Common myeloid progenitor, CD34-positive (primary cell): Measurements from ENCODE around the gene CARD14.

Source experiments
- CTCF ChIA-PET: fragments of 350-600 bp; sonication (Branson Sonifier 250); formaldehyde crosslinking; loops from one replicate; lab custom pipeline; 2021; ENCODE audit warnings: antibody characterized with exemption; lab: Charles Lee
- POLR2A ChIA-PET: fragments of 350-600 bp; sonication (Branson Sonifier 250); formaldehyde crosslinking; loops from one replicate; lab custom pipeline; 2021; ENCODE audit warnings: antibody characterized with exemption; lab: Charles Lee
- DNase-seq, 3 donors: peaks; one replicate each; pipeline versions ENCODE4 v3.0.0 to v3.0.0-alpha.2; 2013
- H3K27ac ChIP-seq, 2 experiments: 1 replicate in 1 of 2; 2 replicates in 1 of 2; pipeline ENCODE4 v1.7.0; 2013; ENCODE audit warnings: inconsistent platforms in 2 of 2, low read length in 2 of 2, mild to moderate bottlenecking in 2 of 2, low read depth in 1 of 2, moderate library complexity in 1 of 2; ENCODE audit not compliant: severe bottlenecking in 2 of 2, insufficient read depth in 1 of 2, poor library complexity in 1 of 2
- H3K27me3 ChIP-seq, 5 experiments: replicated peaks in 2 of 5; 1 replicate in 3 of 5; 2 replicates in 2 of 5; pipeline versions ENCODE4 v1.6.1 to v1.7.0; 2013; ENCODE audit warnings: low read length in 4 of 5, mild to moderate bottlenecking in 2 of 5, moderate library complexity in 2 of 5, inconsistent platforms in 1 of 5; ENCODE audit not compliant: insufficient read depth in 5 of 5, control insufficient read depth in 4 of 5
- H3K36me3 ChIP-seq, 4 experiments: 1 replicate in 2 of 4; 2 replicates in 2 of 4; pipeline versions ENCODE4 v1.6.1 to v1.7.0; 2013; ENCODE audit warnings: low read length in 3 of 4, control low read depth in 1 of 4, mild to moderate bottlenecking in 1 of 4; ENCODE audit not compliant: control insufficient read depth in 4 of 4, insufficient read depth in 4 of 4
- H3K4me1 ChIP-seq, 4 experiments: 1 replicate in 3 of 4; 2 replicates in 1 of 4; pipeline versions ENCODE4 v1.6.1 to v1.7.1; 2013; ENCODE audit warnings: low read length in 3 of 4, mild to moderate bottlenecking in 3 of 4, control low read depth in 1 of 4, inconsistent platforms in 1 of 4, moderate library complexity in 1 of 4; ENCODE audit not compliant: control insufficient read depth in 4 of 4, insufficient read depth in 4 of 4; ENCODE audit errors: control extremely low read depth in 1 of 4
- H3K4me3 ChIP-seq, 7 experiments: 1 replicate in 4 of 7; 2 replicates in 3 of 7; pipeline versions ENCODE4 v1.5.1 to v1.7.0; 2013; ENCODE audit warnings: mild to moderate bottlenecking in 7 of 7, low read length in 6 of 7, moderate library complexity in 6 of 7, inconsistent platforms in 2 of 7, low read depth in 2 of 7, control low read depth in 1 of 7; ENCODE audit not compliant: insufficient read depth in 4 of 7, control insufficient read depth in 1 of 7; ENCODE audit errors: extremely low read depth in 1 of 7
- H3K9me3 ChIP-seq, 5 experiments: 1 replicate in 4 of 5; 2 replicates in 1 of 5; pipeline versions ENCODE4 v1.6.1 to v1.7.1; 2013; ENCODE audit warnings: low read length in 4 of 5, mild to moderate bottlenecking in 2 of 5, inconsistent platforms in 1 of 5, low read depth in 1 of 5, moderate library complexity in 1 of 5; ENCODE audit not compliant: control insufficient read depth in 4 of 5, insufficient read depth in 2 of 5; ENCODE audit errors: control extremely low read depth in 1 of 5
- WGBS: methylation state at CpG from one replicate; pipeline ENCODE4 v1.1.5; 2013; ENCODE audit not compliant: insufficient coverage; 5-methylcytosine and 5-hydroxymethylcytosine counted together

CARD14 gene

DNA sequence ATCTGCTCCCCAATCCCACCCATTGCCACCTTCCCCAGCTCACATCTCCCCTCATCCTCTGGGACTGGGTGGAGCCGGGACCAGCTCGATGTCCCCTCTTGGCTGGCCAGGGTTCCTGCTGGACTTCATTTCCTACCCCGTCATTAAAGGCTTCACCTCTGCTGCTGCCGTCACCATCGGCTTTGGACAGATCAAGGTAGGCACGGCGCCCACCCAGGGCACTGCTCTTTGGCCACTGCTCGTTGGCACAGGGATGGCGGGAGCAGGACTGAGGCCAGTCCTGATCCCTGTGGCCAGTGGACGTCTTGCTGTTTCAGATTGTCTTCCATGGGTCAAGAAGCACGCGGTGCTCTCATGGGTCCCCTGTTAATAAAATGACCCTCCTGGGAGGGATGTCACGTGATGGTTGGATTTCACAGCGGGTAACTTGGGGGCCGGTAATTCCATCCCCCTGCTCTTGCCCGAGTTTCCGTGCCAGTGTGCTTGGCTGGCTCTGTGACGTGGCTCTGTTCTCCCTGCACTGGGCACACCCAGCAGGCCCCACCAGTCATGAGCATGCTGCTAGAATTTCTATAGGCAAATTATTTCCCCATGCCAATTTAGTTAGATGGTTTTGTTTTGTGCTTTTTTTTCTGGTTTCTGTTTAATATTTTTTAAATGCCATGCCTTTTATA lies 53.4 kb downstream of the CARD14 start:
- 96% methylated on average over 18 of the region's 18 CpGs for WGBS
- ChIA-PET CTCF (no interaction called here), POLR2A (no interaction called here)
- H3K36me3 ChIP-seq: no peaks in the 10 kb centered on the region
- H3K4me3 ChIP-seq: no peak overlapping the region
- no peak for DNase-seq
- peaks cover 0 to 1% (median 0%) of the 10 kb centered on the region in 5 experiments for H3K9me3 ChIP-seq
- peaks cover 0 to 25% (median 20%) of the 10 kb centered on the region in 4 experiments for H3K4me1 ChIP-seq
- peaks cover 0 to 77% (median 7%) of the 10 kb centered on the region in 5 experiments for H3K27me3 ChIP-seq
- H3K27ac ChIP-seq: no peak overlapping the region

DNA sequence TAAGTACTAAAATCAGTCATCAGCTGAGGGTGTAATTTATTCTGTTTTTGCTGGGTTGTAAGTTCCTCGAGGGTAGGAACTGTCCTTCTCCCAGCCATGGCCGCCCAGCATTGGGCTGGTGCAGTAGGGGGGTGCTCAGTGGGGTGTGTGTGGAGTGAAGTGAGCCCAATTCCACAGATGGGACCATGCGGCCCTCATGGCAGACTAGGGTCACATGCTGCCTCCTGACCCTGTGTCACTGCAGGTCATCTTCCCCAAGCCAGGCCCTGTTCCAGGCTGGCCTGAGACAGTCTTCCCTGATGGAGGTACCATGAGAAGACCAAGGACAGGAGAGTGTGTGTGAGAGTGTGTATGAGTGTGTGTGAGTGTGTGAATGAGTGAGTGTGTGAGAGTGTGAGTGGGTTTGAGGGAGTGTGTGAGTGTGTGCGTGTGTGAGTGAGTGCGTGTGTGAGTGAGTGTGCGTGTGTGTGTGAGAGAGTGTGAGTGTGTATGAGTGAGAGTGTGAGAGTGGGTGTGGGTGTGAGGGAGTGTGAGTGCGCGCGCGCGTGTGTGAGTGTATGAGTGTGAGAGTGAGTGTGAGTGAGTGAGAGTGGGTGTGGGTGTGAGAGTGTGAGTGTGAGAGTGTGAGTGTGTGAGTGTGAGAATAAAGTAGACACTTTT lies 54.1 kb downstream of the CARD14 start:
- no peak for DNase-seq
- Histone ChIP-seq H3K4me1 (peaks cover 0 to 18% (median 13%) of the 10 kb centered on the region in 4 experiments), H3K27ac (no peak overlapping the region), H3K36me3 (no peaks in the 10 kb centered on the region), H3K9me3 (peaks cover 0 to 1% (median 0%) of the 10 kb centered on the region in 5 experiments), H3K27me3 (peaks cover 0 to 81% (median 7%) of the 10 kb centered on the region in 5 experiments), H3K4me3 (no peak overlapping the region)
- over 99% methylated on average over 11 of the region's 11 CpGs for WGBS
- ChIA-PET POLR2A (no interaction called here), CTCF (no interaction called here)

DNA sequence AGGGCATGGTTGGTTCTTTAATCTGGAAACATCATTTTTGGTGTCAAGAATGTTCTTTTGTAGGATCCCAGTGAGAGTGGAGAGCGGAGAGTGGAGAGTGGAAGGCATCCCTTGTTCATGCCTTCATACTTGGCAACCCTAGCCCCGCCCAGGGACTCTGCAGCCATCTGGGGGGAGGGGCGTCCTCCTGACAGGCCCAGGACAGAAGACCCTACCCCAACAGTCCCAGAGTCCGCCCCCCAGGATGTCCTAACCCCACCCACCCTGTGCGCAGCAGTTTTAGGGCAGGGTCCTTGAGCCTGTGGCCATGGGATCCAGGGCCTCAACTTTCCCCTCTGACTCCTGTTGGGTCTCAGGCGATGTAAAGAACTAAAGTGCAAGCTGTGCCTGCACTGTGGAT lies 54.9 kb downstream of the CARD14 start:
- peaks cover 0 to 82% (median 7%) of the 10 kb centered on the region in 5 experiments for H3K27me3 ChIP-seq
- H3K36me3 ChIP-seq: no peaks in the 10 kb centered on the region
- ChIA-PET CTCF (interaction anchor here (3.3 kb wide), 1 partner anchor 28 kb away, joined by 9 read pairs; no protein-coding TSS in a partner anchor), POLR2A (no interaction called here)
- 100% methylated on average over 2 of the region's 6 CpGs for WGBS
- H3K4me1 ChIP-seq: peaks cover 0 to 11% (median 6%) of the 10 kb centered on the region in 4 experiments
- DNase-seq: no peak
- peaks cover 0 to 1% (median 0%) of the 10 kb centered on the region in 5 experiments for H3K9me3 ChIP-seq
- H3K27ac ChIP-seq: no peak overlapping the region
- no peak overlapping the region for H3K4me3 ChIP-seq

DNA sequence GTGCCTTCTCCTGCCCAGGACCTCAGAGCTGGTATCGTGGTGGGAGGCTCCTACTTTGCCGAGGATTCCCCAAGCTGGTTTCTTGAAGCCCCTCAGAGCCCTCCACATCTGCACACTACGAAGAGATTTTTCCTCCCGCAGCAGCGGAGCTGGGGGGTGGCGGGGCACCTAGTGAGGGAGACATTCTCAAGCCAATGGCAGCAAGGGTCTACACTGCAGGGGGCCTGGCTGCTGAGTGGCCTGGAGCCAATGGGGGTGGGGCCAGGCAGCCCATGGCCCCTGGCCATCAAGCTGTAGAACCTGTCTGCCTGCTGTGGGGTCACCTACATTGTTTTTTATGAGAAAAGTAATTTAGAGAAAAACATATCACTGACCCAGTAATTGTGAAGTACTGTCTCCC lies 55.4 kb downstream of the CARD14 start:
- WGBS: 95% methylated on average over 4 of the region's 6 CpGs
- Histone ChIP-seq H3K4me3 (no peak overlapping the region), H3K27me3 (peaks cover 0 to 79% (median 7%) of the 10 kb centered on the region in 5 experiments), H3K4me1 (peaks cover 0 to 6% (median 1%) of the 10 kb centered on the region in 4 experiments), H3K27ac (no peak overlapping the region), H3K36me3 (no peaks in the 10 kb centered on the region), H3K9me3 (peaks cover 0 to 1% (median 0%) of the 10 kb centered on the region in 5 experiments)
- ChIA-PET POLR2A (no interaction called here), CTCF (interaction anchor here (1.6 to 3.3 kb wide), 2 partner anchors 9 to 28 kb away, joined by 3 to 9 read pairs; no protein-coding TSS in a partner anchor)
- no peak for DNase-seq

DNA sequence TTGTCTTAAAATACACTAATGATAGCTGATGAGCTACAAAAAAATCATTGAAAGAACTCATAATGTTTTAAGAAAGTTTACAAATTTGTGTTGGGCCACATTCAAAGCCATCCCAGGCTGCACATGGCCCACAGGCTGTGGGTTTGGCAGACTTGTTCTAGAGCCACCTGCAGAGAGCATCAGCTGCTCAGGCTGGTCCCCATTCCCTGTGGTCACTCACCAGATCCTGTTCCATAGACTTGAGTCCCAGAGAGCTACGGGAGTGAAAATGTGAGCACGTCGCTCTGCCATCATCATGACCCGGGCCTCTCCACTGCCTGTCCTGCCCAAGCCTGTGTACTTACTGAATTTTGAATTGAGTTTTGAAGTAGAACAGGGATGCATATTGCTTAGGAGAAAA lies 57.3 kb downstream of the CARD14 start:
- Histone ChIP-seq H3K27me3 (peaks cover 0 to 62% (median 7%) of the 10 kb centered on the region in 5 experiments), H3K4me1 (no peaks in the 10 kb centered on the region), H3K4me3 (no peak overlapping the region), H3K36me3 (no peaks in the 10 kb centered on the region), H3K27ac (no peak overlapping the region), H3K9me3 (peaks cover 0 to 4% (median 1%) of the 10 kb centered on the region in 5 experiments)
- POLR2A ChIA-PET: no interaction called here
- WGBS: 100% methylated on average over 4 of the region's 4 CpGs
- CTCF ChIA-PET: interaction anchor here (0.6 to 3.3 kb wide), 4 partner anchors 25 to 267 kb away, joined by 3 to 9 read pairs (median 6); no protein-coding TSS in a partner anchor
- no peak for DNase-seq

DNA sequence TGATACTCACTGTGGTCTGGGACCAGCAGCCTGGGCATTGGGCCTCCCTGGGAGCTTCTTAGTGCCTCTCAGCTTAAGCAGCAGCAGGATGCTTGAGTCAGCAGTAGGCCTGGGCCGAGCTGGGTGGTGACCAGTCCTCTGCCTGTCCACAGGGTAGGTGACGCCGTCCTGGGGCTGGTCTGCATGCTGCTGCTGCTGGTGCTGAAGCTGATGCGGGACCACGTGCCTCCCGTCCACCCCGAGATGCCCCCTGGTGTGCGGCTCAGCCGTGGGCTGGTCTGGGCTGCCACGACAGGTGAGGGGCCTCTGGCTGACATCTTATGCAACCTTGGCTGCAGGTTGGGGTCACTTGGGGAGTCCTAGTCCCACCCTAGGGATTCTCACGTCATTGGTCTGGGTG lies 57.8 kb downstream of the CARD14 start:
- Histone ChIP-seq H3K9me3 (peaks cover 2 to 7% (median 4%) of the 10 kb centered on the region in 5 experiments), H3K27ac (no peak overlapping the region), H3K4me1 (no peaks in the 10 kb centered on the region), H3K36me3 (no peaks in the 10 kb centered on the region), H3K27me3 (peaks cover 0 to 57% (median 7%) of the 10 kb centered on the region in 5 experiments), H3K4me3 (no peak overlapping the region)
- 93% methylated on average over 9 of the region's 11 CpGs for WGBS
- ChIA-PET POLR2A (no interaction called here), CTCF (interaction anchor here (0.6 to 3.3 kb wide), 4 partner anchors 24 to 267 kb away, joined by 3 to 9 read pairs (median 6); no protein-coding TSS in a partner anchor)
- DNase-seq: no peak

DNA sequence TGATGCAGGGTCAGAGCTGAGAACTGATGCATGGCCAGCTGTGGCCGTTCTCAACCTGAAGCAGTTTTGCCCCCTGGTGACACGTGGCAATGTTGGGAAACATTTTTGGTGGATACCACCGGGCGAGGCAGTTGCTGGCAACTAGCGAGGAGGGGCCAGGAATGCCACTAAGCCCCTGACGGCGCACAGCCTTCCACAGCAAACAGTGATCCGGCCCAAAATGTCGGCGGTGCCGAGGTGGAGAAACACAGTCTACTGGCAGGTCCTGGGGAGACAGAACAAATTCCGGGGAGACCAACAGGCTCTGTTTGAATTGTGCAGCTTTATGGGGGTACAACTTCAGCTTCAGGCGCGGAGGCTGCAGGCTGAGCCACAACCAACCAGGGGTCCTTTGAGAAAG lies 58.6 kb downstream of the CARD14 start:
- CTCF ChIA-PET: no interaction called here
- H3K27me3 ChIP-seq: peaks cover 0 to 49% (median 7%) of the 10 kb centered on the region in 5 experiments
- H3K36me3 ChIP-seq: no peaks in the 10 kb centered on the region
- 93% methylated on average over 12 of the region's 14 CpGs for WGBS
- H3K9me3 ChIP-seq: peaks cover 2 to 15% (median 11%) of the 10 kb centered on the region in 5 experiments
- H3K4me3 ChIP-seq: no peak overlapping the region
- H3K4me1 ChIP-seq: no peaks in the 10 kb centered on the region
- no peak for DNase-seq
- POLR2A ChIA-PET: no interaction called here
- H3K27ac ChIP-seq: no peak overlapping the region
